ENCODE results near the gene KIDINS220.

GRCh38 chr2:8884812-8885211 lies 47.4 kb upstream of the KIDINS220 start:
- TF ChIP-seq EZH2 (IDR thresholded peaks at IDR 0.05; ENCODE audit: borderline replicate concordance, low read depth, low read length, severe bottlenecking) (no peak), CTCF (IDR thresholded peaks at IDR 0.05; ENCODE audit: borderline replicate concordance, extremely low read depth, low read length, poor library complexity, severe bottlenecking) (no peak)
